GM12873 (cell line): ENCODE data around the gene UGDH.

Experiments
- CTCF ChIP-seq: IDR thresholded peaks from 2 replicates; pipeline ENCODE4 v1.5.1; 2012; ENCODE audit warnings: low read depth, mild to moderate bottlenecking, moderate library complexity, low read length, control low read depth; ENCODE audit not compliant: insufficient read depth; ENCODE audit errors: missing control alignments

The UGDH gene

DNA sequence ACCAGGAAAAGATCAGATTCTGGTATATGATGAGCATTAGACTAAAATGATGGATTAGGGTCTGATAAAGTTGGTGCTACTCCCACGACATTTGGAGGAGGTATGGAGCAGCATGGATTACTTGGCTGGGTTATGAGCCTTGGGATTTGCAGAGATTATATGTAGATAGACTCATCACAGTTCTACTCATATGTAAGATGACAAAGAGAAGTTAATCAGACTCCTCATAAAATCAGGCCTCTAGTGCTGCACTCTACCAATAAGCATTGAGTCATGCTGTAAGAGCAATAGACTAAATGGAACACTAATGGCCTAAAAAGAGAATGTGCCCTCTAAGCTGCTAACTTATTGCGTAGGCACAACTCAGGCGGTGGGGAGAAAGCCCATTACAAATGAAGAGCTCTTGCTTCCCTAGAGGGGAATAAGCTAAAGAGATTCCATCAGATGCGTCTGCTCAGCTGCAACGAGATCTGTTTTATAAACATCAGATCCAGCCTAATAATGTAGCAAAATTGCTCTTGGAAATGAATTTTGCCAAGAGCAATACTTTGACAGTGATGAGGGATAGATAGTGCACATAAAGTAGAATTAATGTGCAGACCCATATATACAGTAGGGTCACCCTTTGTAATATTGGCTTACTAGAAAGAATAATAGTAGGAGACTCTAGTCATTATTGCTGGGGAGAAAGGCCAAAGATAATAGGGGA, 50.9 kb downstream of the UGDH start:
- TF ChIP-seq CTCF: no peak

- no peak for TF ChIP-seq CTCF
Measured at GRCh38 chr4:39472396-39472795, 54.8 kb downstream of the UGDH start.

GRCh38 chr4:39470402-39470801, 56.8 kb downstream of the UGDH start:
- no peak for TF ChIP-seq CTCF

DNA sequence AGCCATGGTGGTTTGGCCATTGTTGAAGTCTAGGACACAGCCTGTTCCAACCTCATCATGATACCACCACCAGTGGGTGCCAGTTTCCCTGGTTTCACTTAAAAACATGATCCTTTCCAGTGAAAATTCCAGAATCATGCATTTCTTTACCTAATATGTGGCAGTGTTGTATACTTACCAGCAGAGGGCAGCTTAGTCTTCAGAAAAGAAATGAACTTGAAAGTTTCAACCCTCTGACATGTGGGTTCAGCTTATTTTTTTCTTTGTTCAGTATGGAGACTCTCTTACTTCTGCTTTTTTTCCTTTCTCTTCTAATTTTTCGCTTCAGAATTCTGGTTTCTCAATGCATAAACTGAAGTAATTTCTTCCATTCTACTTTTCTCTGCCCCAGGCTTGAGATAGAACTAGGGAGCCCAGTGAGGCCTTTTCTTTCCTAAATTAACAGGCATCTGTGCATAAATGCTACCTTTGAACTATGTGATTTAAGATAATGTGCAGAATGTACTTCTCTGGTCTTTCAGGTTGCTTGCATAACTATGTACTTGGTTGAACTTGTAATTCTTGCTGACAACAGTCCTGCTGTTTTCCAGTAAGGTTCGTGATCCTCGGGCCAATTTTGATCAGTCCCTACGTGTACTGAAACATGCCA, 57.7 kb downstream of the UGDH start:
- peak; percentile 72 for TF ChIP-seq CTCF

- TF ChIP-seq CTCF: no peak
Measured at GRCh38 chr4:39467464-39467863, 59.8 kb downstream of the UGDH start.

- TF ChIP-seq CTCF: no peak
Measured at GRCh38 chr4:39466747-39467146, 60.5 kb downstream of the UGDH start.

GRCh38 chr4:39464886-39465501, 62.2 kb downstream of the UGDH start:
- no peak for TF ChIP-seq CTCF
